HepG2 (cell line): Measurements from ENCODE around the gene CD300H. TPM values are rescaled to one million over a fixed set of nuclear protein-coding genes. Genes with fewer than 3 reads are reported as not detected.

Source experiments
- ATAC-seq: fragments of 200-7000 bp; cut with Tn5 transposase; 3 replicates; pipeline ENCODE4 v1.9.1; 2020; ENCODE audit warnings: mild to moderate bottlenecking, moderate library complexity
- BruUV-seq: library from RNA; stranded (reverse); fragments of 400-500 nt; replicated peaks from 2 replicates; lab custom pipeline; 2021; lab: Mats Ljungman, UMichigan
- CTCF ChIA-PET: fragments of 300-600 bp; formaldehyde crosslinking; extraction: SDS; loops from one replicate; lab custom pipeline; 2021; ENCODE audit warnings: low total read pairs, inconsistent platforms, low intra/inter-chr PET ratio; lab: Yijun Ruan, JAX
- POLR2A ChIA-PET: fragments of 350-600 bp; sonication (Branson Sonifier 250); formaldehyde crosslinking; loops from one replicate; lab custom pipeline; 2020; ENCODE audit warnings: antibody characterized with exemption, inconsistent platforms; lab: Yijun Ruan, JAX
- DNase-seq: peaks from one replicate; pipeline ENCODE4 v3.0.0-alpha.2; 2015; ENCODE audit warnings: low spot score
- FAIRE-seq: peaks from 3 replicates; lab custom pipeline; 2011; peaks lifted over from hg19 to GRCh38; lab: Jason Lieb, UNC
- H2AFZ ChIP-seq: one replicate; pipeline ENCODE4 v1.6.1; 2011; ENCODE audit warnings: low read length, inconsistent platforms
- H3K27ac ChIP-seq: fragments of 300-600 bp; 3 replicates; pipeline ENCODE4 v1.8.0; 2011; ENCODE audit warnings: mixed run types, mild to moderate bottlenecking, mixed read lengths, low read length, inconsistent platforms; ENCODE audit not compliant: insufficient read depth; ENCODE audit errors: extremely low read length
- H3K27me3 ChIP-seq, 2 experiments: fragments of 200-600 bp in 1 of 2; 2 replicates in 1 of 2; 3 replicates in 1 of 2; pipeline versions ENCODE4 v1.6.0 to v1.8.0; 2011; ENCODE audit warnings: low read length in 2 of 2, mild to moderate bottlenecking in 2 of 2, moderate library complexity in 2 of 2, inconsistent platforms in 1 of 2; ENCODE audit not compliant: insufficient read depth in 2 of 2, control insufficient read depth in 1 of 2
- H3K36me3 ChIP-seq, 2 experiments: fragments of 200-600 bp in 1 of 2; replicated peaks in 1 of 2; 2 replicates in 1 of 2; 3 replicates in 1 of 2; pipeline versions ENCODE4 v1.5.1 to v1.8.0; 2011; ENCODE audit warnings: low read length in 2 of 2, inconsistent platforms in 1 of 2; ENCODE audit not compliant: insufficient read depth in 2 of 2, control insufficient read depth in 1 of 2
- H3K4me1 ChIP-seq: 2 replicates; pipeline ENCODE4 v1.5.1; 2012; ENCODE audit warnings: low read length, inconsistent platforms; ENCODE audit not compliant: insufficient read depth
- H3K4me2 ChIP-seq: 2 replicates; pipeline ENCODE4 v1.6.0; 2011; ENCODE audit warnings: low read depth, low read length, inconsistent platforms
- H3K4me3 ChIP-seq, 3 experiments: fragments of 200-600 bp in 1 of 3; sonication (generic), shearing (Covaris generic) in 1 of 3; replicated peaks in 1 of 3; 2 replicates each; pipeline ENCODE4 v1.5.1; 2011 to 2016; ENCODE audit warnings: low read length in 3 of 3, inconsistent platforms in 2 of 3, low read depth in 2 of 3, mild to moderate bottlenecking in 2 of 3, control low read depth in 1 of 3, mixed read lengths in 1 of 3; ENCODE audit not compliant: insufficient read depth in 1 of 3
- H3K79me2 ChIP-seq: one replicate; pipeline ENCODE4 v1.6.1; 2011; ENCODE audit warnings: low read length, inconsistent platforms; ENCODE audit not compliant: insufficient read depth
- H3K9ac ChIP-seq: 2 replicates; pipeline ENCODE4 v1.6.0; 2011; ENCODE audit warnings: mild to moderate bottlenecking, low read depth, low read length, inconsistent platforms; ENCODE audit not compliant: insufficient read depth
- H3K9me3 ChIP-seq: 2 replicates; pipeline ENCODE4 v1.5.1; 2012; ENCODE audit warnings: mild to moderate bottlenecking, low read length
- H4K20me1 ChIP-seq: 2 replicates; pipeline ENCODE4 v1.6.0; 2011; ENCODE audit warnings: inconsistent platforms, mild to moderate bottlenecking, low read length, moderate library complexity; ENCODE audit not compliant: insufficient read depth
- AGO1 ChIP-seq: fragments of 200-400 bp; formaldehyde crosslinking; IDR thresholded peaks from 2 replicates; pipeline ENCODE4 v1.6.1; 2017; ENCODE audit warnings: mild to moderate bottlenecking, low read depth, low read length, moderate library complexity; ENCODE audit not compliant: poor library complexity, severe bottlenecking
- BCL6 ChIP-seq: IDR thresholded peaks from 2 replicates; pipeline ENCODE4 v1.6.1; 2016; ENCODE audit warnings: missing genetic modification reagents, missing compliant biosample characterization
- CBX2 ChIP-seq, 2 experiments: fragments of 200-600 bp in 1 of 2; sonication (generic); formaldehyde crosslinking in 1 of 2; IDR thresholded peaks; 2 replicates each; pipeline versions ENCODE4 v1.7.0 to v1.8.1; 2018 to 2022; ENCODE audit warnings: low read depth in 2 of 2, low read length in 1 of 2, mild to moderate bottlenecking in 1 of 2, missing genetic modification reagents in 1 of 2
- CEBPB ChIP-seq: IDR thresholded peaks from 2 replicates; pipeline ENCODE4 v1.6.1; 2011; ENCODE audit warnings: low read depth, low read length, improper control_type of control experiment, borderline replicate concordance
- DNMT3B ChIP-seq: conservative IDR thresholded peaks from 2 replicates; pipeline ENCODE4 v1.6.1; 2016; ENCODE audit warnings: missing biosample characterization, control low read depth
- FOSL1 ChIP-seq: sonication (generic); formaldehyde crosslinking; IDR thresholded peaks from 2 replicates; pipeline ENCODE4 v1.9.0; 2021; ENCODE audit warnings: missing genetic modification reagents, borderline replicate concordance
- MAZ ChIP-seq, 2 experiments: sonication (generic) in 1 of 2; formaldehyde crosslinking in 1 of 2; IDR thresholded peaks; 2 replicates each; pipeline versions ENCODE4 v1.5.0 to v1.6.1; 2012 to 2020; ENCODE audit warnings: low read depth in 2 of 2, mild to moderate bottlenecking in 2 of 2, borderline replicate concordance in 1 of 2, improper control_type of control experiment in 1 of 2, low read length in 1 of 2, missing genetic modification reagents in 1 of 2, moderate library complexity in 1 of 2
- MTA3 ChIP-seq: sonication (generic); formaldehyde crosslinking; IDR thresholded peaks from 2 replicates; pipeline ENCODE4 v1.4.0; 2020; ENCODE audit warnings: missing genetic modification reagents
- REXO4 ChIP-seq: sonication (generic); formaldehyde crosslinking; IDR thresholded peaks from 2 replicates; pipeline ENCODE4 v1.8.0; 2022; ENCODE audit warnings: missing genetic modification reagents, mild to moderate bottlenecking, borderline replicate concordance
- ZNF12 ChIP-seq: sonication (generic); formaldehyde crosslinking; IDR thresholded peaks from 2 replicates; pipeline ENCODE4 v1.5.0; 2020; ENCODE audit warnings: missing genetic modification reagents
- ZNF383 ChIP-seq: sonication (generic); formaldehyde crosslinking; IDR thresholded peaks from 2 replicates; pipeline ENCODE4 v1.4.0; 2020; ENCODE audit warnings: missing genetic modification reagents, mild to moderate bottlenecking, borderline replicate concordance
- ZNF83 ChIP-seq: sonication (generic); formaldehyde crosslinking; IDR thresholded peaks from 2 replicates; pipeline ENCODE4 v1.4.0; 2020; ENCODE audit warnings: missing genetic modification reagents, mild to moderate bottlenecking, borderline replicate concordance
- WGBS: methylation state at CpG from one replicate; pipeline ENCODE4 v1.1.6; 2017; ENCODE audit warnings: low lambda C conversion rate; 5-methylcytosine and 5-hydroxymethylcytosine counted together
- in situ Hi-C: cut with HindIII; loops from 2 replicates; pipeline ENCODE4 v1.10.0; 2017; ENCODE audit warnings: low pct_unique_long_range_greater_than_20kb; ENCODE audit not compliant: extremely low pct_ligation_motif_present
- intact Hi-C: fragments of 100-400 bp; cut with micrococcal nuclease; formaldehyde crosslinking; loops from one replicate; pipeline ENCODE4 v1.10.0; 2022; ENCODE audit not compliant: unreplicated experiment
- polyA plus RNA-seq, 8 experiments: library from polyadenylated mRNA; depleted of rRNA in 3 of 8; stranded (reverse) in 7 of 8; unstranded in 1 of 8; fragments of >200 nt; fragmentation: Illumina TruSeq in 4 of 8; extraction: Trizol in 4 of 8; gene quantifications; 2 replicates each; pipeline versions ENCODE4 v1.2.1 to v1.2.3, GENCODE V29; 2011 to 2016; ENCODE audit warnings: low read depth in 4 of 8, missing spikeins in 1 of 8, mixed read lengths in 1 of 8; ENCODE audit not compliant: insufficient read depth in 1 of 8
- total RNA-seq, 5 experiments: library from RNA; depleted of rRNA; stranded (reverse); fragments of >200 nt; fragmentation: Illumina TruSeq; extraction: Trizol; gene quantifications; 2 replicates each; pipeline ENCODE4 v1.2.3, GENCODE V29; 2016; ENCODE audit warnings: low read depth in 1 of 5
- TF ChIP-seq, protein P1 (sequence below): IDR thresholded peaks from 2 replicates; pipeline ENCODE4 v1.6.1; 2016; ENCODE audit warnings: missing biosample characterization, missing genetic modification reagents, low read depth
- TF ChIP-seq, protein P2 (sequence below): sonication (generic); formaldehyde crosslinking; conservative IDR thresholded peaks from 2 replicates; pipeline ENCODE4 v1.8.0; 2022; ENCODE audit warnings: low read depth, missing genetic modification reagents
- TF ChIP-seq, protein P3 (sequence below): sonication (generic); formaldehyde crosslinking; IDR thresholded peaks from 2 replicates; pipeline ENCODE4 v1.5.0; 2020; ENCODE audit warnings: missing genetic modification reagents

CD300H gene
- total and polyA plus RNA-seq, 2 of the 13 experiments (the other 11 are each of a cell fraction or from before 2014, with no cell fraction given), result not detected

DNA sequence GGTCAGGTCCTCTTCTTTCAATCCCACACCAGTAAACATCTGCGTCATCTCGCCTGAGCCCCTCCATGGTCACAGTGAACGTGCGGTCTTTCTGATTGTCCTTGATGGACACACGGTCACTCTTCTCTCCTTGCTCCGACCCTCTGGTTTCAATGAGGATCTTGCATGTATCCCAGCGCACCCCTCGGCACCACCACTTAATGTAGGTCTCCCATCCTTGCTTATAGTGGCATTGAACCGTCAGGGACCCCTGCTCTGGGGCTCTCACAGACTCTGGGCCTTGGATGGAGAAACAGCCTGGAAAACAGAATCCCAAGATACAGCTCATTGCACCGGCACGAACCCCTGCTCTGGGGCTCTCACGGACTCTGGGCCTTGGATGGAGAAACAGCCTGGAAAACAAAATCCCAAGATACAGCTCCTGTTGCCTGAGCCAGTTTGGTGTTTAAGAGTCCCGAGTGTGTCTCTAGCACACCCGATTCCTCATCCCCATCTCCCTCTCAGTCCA, 41.5 kb downstream of the CD300H start:
- in situ Hi-C loops (no loop called here), intact Hi-C loops (no loop called here)
- TF ChIP-seq ZNF12 (CRISPR knock-in tag) (no peak), CBX2 (IDR thresholded peaks at IDR 0.05; ENCODE audit: low read depth, low read length) (no peak), CBX2 (CRISPR knock-in tag; IDR thresholded peaks at IDR 0.05; ENCODE audit: low read depth) (no peak), ZNF383 (CRISPR knock-in tag) (no peak), ZNF83 (CRISPR knock-in tag) (no peak), CEBPB (no peak), BCL6 (CRISPR knock-in tag) (no peak)
- TF ChIP-seq, protein P1, sequence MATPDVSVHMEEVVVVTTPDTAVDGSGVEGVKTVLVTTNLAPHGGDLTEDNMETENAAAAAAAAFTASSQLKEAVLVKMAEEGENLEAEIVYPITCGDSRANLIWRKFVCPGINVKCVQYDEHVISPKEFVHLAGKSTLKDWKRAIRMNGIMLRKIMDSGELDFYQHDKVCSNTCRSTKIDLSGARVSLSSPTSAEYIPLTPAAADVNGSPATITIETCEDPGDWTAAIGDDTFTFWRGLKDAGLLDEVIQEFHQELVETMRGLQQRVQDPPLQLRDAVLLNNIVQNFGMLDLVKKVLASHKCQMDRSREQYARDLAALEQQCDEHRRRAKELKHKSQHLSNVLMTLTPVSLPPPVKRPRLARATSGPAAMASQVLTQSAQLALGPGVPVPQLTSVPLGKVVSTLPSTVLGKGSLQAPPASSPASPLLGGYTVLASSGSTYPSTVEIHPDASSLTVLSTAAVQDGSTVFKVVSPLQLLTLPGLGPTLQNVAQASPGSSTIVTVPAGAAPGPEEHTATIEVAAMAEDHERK (CRISPR knock-in tag), result no peak
- Histone ChIP-seq H3K79me2 (no peaks in the 10 kb centered on the region), H3K9ac (no peak overlapping the region), H3K27me3 (peaks cover 5 to 90% of the 10 kb centered on the region in 2 experiments; a peak in 4 of 5 replicates), H3K27ac (no peak overlapping the region), H2AFZ (no peak overlapping the region), H3K9me3 (no peaks in the 10 kb centered on the region), H3K4me2 (no peak overlapping the region), H4K20me1 (no peaks in the 10 kb centered on the region), H3K4me3 (no peak overlapping the region), H3K4me1 (peaks cover 11% of the 10 kb centered on the region; the same call in 1 of the 2 replicates), H3K36me3 (no peaks in the 10 kb centered on the region)
- no TSS peak for BruUV-seq
- 14% methylated on average over 14 of the region's 14 CpGs for WGBS
- ChIA-PET POLR2A (no interaction called here), CTCF (no interaction called here)
- DNase-seq (no peak), FAIRE-seq (no peak), ATAC-seq (no peak)

DNA sequence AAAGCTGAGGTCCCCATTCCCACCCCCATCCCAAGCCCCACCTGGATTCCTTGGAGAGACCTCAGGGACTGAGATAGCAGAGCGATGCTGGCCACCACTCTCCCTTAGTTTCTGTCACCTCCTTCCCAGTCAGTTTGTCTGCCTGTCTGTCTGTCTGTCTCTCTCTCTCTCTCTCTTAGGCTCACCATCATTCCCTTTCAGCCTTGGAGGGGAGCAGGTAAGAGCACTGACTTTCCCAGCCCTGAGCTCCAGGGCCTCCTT, 41.9 kb downstream of the CD300H start:
- no peak overlapping the region for H3K9ac ChIP-seq
- peaks cover 5 to 88% of the 10 kb centered on the region in 2 experiments; a peak in 4 of 5 replicates for H3K27me3 ChIP-seq
- intact Hi-C loops (no loop called here), in situ Hi-C loops (no loop called here)
- H3K9me3 ChIP-seq, result no peaks in the 10 kb centered on the region
- no peak for FAIRE-seq
- WGBS, result 50% methylated on average over 1 of the region's 1 CpG
- POLR2A ChIA-PET, result no interaction called here
- no TSS peak for BruUV-seq
- no peak overlapping the region for H3K4me2 ChIP-seq
- no peak for ATAC-seq
- no peak overlapping the region for H3K4me3 ChIP-seq
- CTCF ChIA-PET, result no interaction called here
- no peak overlapping the region for H3K27ac ChIP-seq
- no peak overlapping the region for H2AFZ ChIP-seq
- no peaks in the 10 kb centered on the region for H3K36me3 ChIP-seq
- no peak for DNase-seq
- no peaks in the 10 kb centered on the region for H4K20me1 ChIP-seq
- H3K79me2 ChIP-seq, result no peaks in the 10 kb centered on the region
- H3K4me1 ChIP-seq, result peaks cover 11% of the 10 kb centered on the region; the same call in 1 of the 2 replicates
- TF ChIP-seq, protein P2, sequence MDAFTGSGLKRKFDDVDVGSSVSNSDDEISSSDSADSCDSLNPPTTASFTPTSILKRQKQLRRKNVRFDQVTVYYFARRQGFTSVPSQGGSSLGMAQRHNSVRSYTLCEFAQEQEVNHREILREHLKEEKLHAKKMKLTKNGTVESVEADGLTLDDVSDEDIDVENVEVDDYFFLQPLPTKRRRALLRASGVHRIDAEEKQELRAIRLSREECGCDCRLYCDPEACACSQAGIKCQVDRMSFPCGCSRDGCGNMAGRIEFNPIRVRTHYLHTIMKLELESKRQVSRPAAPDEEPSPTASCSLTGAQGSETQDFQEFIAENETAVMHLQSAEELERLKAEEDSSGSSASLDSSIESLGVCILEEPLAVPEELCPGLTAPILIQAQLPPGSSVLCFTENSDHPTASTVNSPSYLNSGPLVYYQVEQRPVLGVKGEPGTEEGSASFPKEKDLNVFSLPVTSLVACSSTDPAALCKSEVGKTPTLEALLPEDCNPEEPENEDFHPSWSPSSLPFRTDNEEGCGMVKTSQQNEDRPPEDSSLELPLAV (CRISPR knock-in tag), result no peak
- TF ChIP-seq, protein P3, sequence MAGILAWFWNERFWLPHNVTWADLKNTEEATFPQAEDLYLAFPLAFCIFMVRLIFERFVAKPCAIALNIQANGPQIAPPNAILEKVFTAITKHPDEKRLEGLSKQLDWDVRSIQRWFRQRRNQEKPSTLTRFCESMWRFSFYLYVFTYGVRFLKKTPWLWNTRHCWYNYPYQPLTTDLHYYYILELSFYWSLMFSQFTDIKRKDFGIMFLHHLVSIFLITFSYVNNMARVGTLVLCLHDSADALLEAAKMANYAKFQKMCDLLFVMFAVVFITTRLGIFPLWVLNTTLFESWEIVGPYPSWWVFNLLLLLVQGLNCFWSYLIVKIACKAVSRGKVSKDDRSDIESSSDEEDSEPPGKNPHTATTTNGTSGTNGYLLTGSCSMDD (CRISPR knock-in tag), result no peak
- TF ChIP-seq MAZ (IDR thresholded peaks at IDR 0.05; ENCODE audit: borderline replicate concordance, low read depth, low read length) (no peak), MAZ (CRISPR knock-in tag; IDR thresholded peaks at IDR 0.05; ENCODE audit: low read depth) (no peak), FOSL1 (CRISPR knock-in tag) (no peak), MTA3 (CRISPR knock-in tag) (no peak), AGO1 (no peak), DNMT3B (CRISPR knock-in tag) (no peak), REXO4 (no peak)
